Liver (tissue), 9 donors: Measurements from ENCODE around the gene SLC39A10. TPM values are rescaled to one million over a fixed set of nuclear protein-coding genes. Genes with fewer than 3 reads are reported as not detected.

Source experiments
- DNase-seq: peaks from one replicate; pipeline ENCODE4 v3.0.0-alpha.2; 2017; ENCODE audit warnings: low spot score
- H3K27ac ChIP-seq, 2 donors: one replicate each; pipeline ENCODE4 v1.7.0; 2013; ENCODE audit warnings: inconsistent platforms in 2 of 2, low read length in 2 of 2, control low read depth in 1 of 2, low read depth in 1 of 2, mild to moderate bottlenecking in 1 of 2
- H3K27me3 ChIP-seq, 4 donors: one replicate each; pipeline versions ENCODE4 v1.6.1 to v1.7.0; 2013; ENCODE audit warnings: low read length in 3 of 4, inconsistent platforms in 1 of 4, mild to moderate bottlenecking in 1 of 4, moderate library complexity in 1 of 4; ENCODE audit not compliant: control insufficient read depth in 4 of 4, insufficient read depth in 4 of 4
- H3K36me3 ChIP-seq, 4 donors: one replicate each; pipeline versions ENCODE4 v1.6.1 to v1.7.0; 2013; ENCODE audit warnings: low read length in 3 of 4, mild to moderate bottlenecking in 3 of 4, low read depth in 1 of 4, moderate library complexity in 1 of 4; ENCODE audit not compliant: control insufficient read depth in 4 of 4, insufficient read depth in 3 of 4
- H3K4me1 ChIP-seq, 4 donors: one replicate each; pipeline versions ENCODE4 v1.6.1 to v1.7.0; 2013; ENCODE audit warnings: low read length in 3 of 4, mild to moderate bottlenecking in 3 of 4, moderate library complexity in 1 of 4; ENCODE audit not compliant: control insufficient read depth in 4 of 4, insufficient read depth in 4 of 4
- H3K4me3 ChIP-seq, 3 donors: one replicate each; pipeline versions ENCODE4 v1.6.1 to v1.7.0; 2013; ENCODE audit warnings: low read length in 3 of 3, control low read depth in 1 of 3, low read depth in 1 of 3, mild to moderate bottlenecking in 1 of 3
- H3K9ac ChIP-seq, 2 donors: one replicate each; pipeline ENCODE4 v1.7.0; 2013; ENCODE audit warnings: low read length in 2 of 2, mild to moderate bottlenecking in 2 of 2, moderate library complexity in 2 of 2, control low read depth in 1 of 2, low read depth in 1 of 2
- H3K9me3 ChIP-seq, 4 donors: one replicate each; pipeline versions ENCODE4 v1.6.1 to v1.7.0; 2013; ENCODE audit warnings: low read length in 3 of 4; ENCODE audit not compliant: control insufficient read depth in 4 of 4
- ATF3 ChIP-seq: IDR thresholded peaks from 2 replicates; pipeline ENCODE4 v1.6.1; 2016; ENCODE audit warnings: antibody characterized with exemption
- CTCF ChIP-seq: fragments of 150-350 bp; IDR thresholded peaks from 2 replicates; pipeline ENCODE4 v1.5.1; 2017; ENCODE audit warnings: improper control_type of control experiment, low read depth, low read length; ENCODE audit not compliant: missing input control
- EGR1 ChIP-seq, 2 donors: IDR thresholded peaks; 2 replicates each; pipeline ENCODE4 v1.6.1; 2016 to 2018; ENCODE audit warnings: antibody characterized with exemption in 2 of 2, low read depth in 2 of 2
- FOXA1 ChIP-seq: IDR thresholded peaks from 2 replicates; pipeline ENCODE4 v1.6.1; 2016; ENCODE audit warnings: antibody characterized with exemption
- FOXA2 ChIP-seq: IDR thresholded peaks from 2 replicates; pipeline ENCODE4 v1.6.1; 2016; ENCODE audit warnings: antibody characterized with exemption
- GABPA ChIP-seq, 2 donors: IDR thresholded peaks in 1 of 2; conservative IDR thresholded peaks in 1 of 2; 2 replicates each; pipeline ENCODE4 v1.6.1; 2016; ENCODE audit warnings: antibody characterized with exemption in 2 of 2, mild to moderate bottlenecking in 1 of 2, moderate library complexity in 1 of 2
- HNF4A ChIP-seq, 2 donors: conservative IDR thresholded peaks; 2 replicates each; pipeline ENCODE4 v1.6.1; 2016; ENCODE audit warnings: antibody characterized with exemption in 2 of 2, mild to moderate bottlenecking in 2 of 2
- RAD21 ChIP-seq, 2 donors: IDR thresholded peaks; 2 replicates each; pipeline ENCODE4 v1.6.1; 2016; ENCODE audit warnings: antibody characterized with exemption in 2 of 2, mild to moderate bottlenecking in 2 of 2
- REST ChIP-seq: IDR thresholded peaks from 2 replicates; pipeline ENCODE4 v1.6.1; 2016; ENCODE audit warnings: antibody characterized with exemption, mild to moderate bottlenecking
- RXRA ChIP-seq, 2 donors: IDR thresholded peaks; 2 replicates each; pipeline ENCODE4 v1.6.1; 2017 to 2018; ENCODE audit warnings: antibody characterized with exemption in 2 of 2, mild to moderate bottlenecking in 1 of 2
- SP1 ChIP-seq: IDR thresholded peaks from 2 replicates; pipeline ENCODE4 v1.6.1; 2018; ENCODE audit warnings: antibody characterized with exemption, mild to moderate bottlenecking
- TAF1 ChIP-seq: conservative IDR thresholded peaks from 2 replicates; pipeline ENCODE4 v1.6.1; 2016; ENCODE audit warnings: antibody characterized with exemption, mild to moderate bottlenecking
- YY1 ChIP-seq: IDR thresholded peaks from 2 replicates; pipeline ENCODE4 v1.6.1; 2016; ENCODE audit warnings: antibody characterized with exemption, mild to moderate bottlenecking
- ZBTB33 ChIP-seq: IDR thresholded peaks from 2 replicates; pipeline ENCODE4 v1.6.1; 2016; ENCODE audit warnings: antibody characterized with exemption
- polyA plus RNA-seq, 2 donors: library from polyadenylated mRNA; stranded (reverse) in 1 of 2; unstranded in 1 of 2; fragments of 200-250 nt in 1 of 2; fragments of >200 nt in 1 of 2; fragmentation: Nextera tagmentation in 1 of 2; extraction: Ambion mirVana in 1 of 2; gene quantifications; one replicate each; pipeline versions ENCODE4 v1.2.1 to v1.2.3, GENCODE V29; 2013 to 2015
- total RNA-seq, 2 donors: library from RNA; depleted of rRNA; stranded (reverse); fragments of >200 nt; gene quantifications; one replicate each; pipeline ENCODE4 v1.2.3, GENCODE V29; 2014
- donor health status: healthy.
- donor health status: healthy.
- donor health status: healthy.
- donor health status: healthy.
- donor health status: healthy.

The SLC39A10 gene
- total and polyA plus RNA-seq, 4 donors = 0.98 to 7.5 (median 3.4) TPM

DNA sequence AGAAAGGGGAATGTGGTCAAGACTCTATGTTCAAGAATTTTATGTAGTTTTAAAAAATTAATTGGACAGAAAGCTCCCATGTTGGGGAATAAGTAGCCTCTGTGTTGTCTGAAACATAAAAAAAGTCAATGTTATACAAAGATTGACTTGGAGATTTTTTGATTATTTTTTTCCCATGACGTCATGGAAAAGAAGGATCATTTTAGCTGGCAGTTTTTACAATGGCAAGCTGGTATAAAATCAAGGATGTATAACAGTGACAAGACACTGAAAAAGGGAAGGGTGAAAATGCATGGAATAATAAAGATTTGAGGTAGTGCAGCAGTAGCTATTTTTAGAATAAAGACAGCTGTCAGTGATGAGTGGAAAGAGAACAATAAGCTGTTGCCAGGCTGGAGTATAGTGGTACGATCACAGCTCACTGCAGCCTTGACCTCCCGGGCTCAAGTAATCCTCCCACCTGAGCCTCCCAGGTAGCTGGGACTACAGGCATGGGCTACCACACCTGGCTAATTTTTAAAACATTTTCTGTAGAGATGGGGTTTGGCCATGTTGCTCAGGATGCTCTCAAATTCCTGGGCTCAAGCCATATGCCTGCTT is 9.2 kb downstream of the SLC39A10 start (continued):
- TF ChIP-seq TAF1 (no peak), ATF3 (no peak), FOXA1 (no peak), HNF4A (conservative IDR thresholded peaks at IDR 0.05) (no peak)

DNA sequence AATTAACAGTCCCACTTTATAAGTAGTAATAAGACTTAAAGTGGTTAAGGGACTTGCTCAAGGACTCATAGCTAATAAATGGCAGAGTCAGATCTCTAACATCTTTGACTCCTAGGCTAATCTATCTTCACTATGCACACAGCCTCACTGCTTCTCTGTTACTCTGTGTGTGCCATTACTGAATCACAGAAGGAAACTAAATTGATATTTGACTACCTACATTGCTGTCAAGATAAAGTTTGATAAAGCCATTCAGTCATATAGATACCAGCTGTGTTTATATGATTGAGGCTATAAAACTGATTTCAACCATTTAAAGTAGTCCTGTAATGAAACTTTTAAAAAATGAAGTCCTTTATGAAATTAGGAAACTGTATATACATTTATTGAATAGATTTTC is 10.9 kb downstream of the SLC39A10 start:
- Histone ChIP-seq H3K4me3 (no peak overlapping the region), H3K9me3 (no peaks in the 10 kb centered on the region), H3K36me3 (no peaks in the 10 kb centered on the region), H3K27me3 (no peaks in the 10 kb centered on the region), H3K4me1 (no peaks in the 10 kb centered on the region), H3K27ac (no peak overlapping the region), H3K9ac (no peak overlapping the region)
- TF ChIP-seq ZBTB33 = no peak
- TF ChIP-seq EGR1 (IDR thresholded peaks at IDR 0.05; ENCODE audit: low read depth in 2 of 2) = no peak
- no peak for TF ChIP-seq HNF4A (conservative IDR thresholded peaks at IDR 0.05)
- no peak for TF ChIP-seq RAD21 (IDR thresholded peaks at IDR 0.05)
- TF ChIP-seq SP1 = no peak
- no peak for TF ChIP-seq REST
- TF ChIP-seq YY1 = no peak
- no peak for TF ChIP-seq RXRA (IDR thresholded peaks at IDR 0.05)
- no peak for TF ChIP-seq FOXA2
- TF ChIP-seq FOXA1 = no peak
- no peak for TF ChIP-seq ATF3
- no peak for TF ChIP-seq CTCF
- no peak for TF ChIP-seq GABPA (IDR thresholded peaks at IDR 0.05 in 1 of 2, conservative IDR thresholded peaks at IDR 0.05 in 1 of 2)
- no peak for DNase-seq
